Omental fat pad (tissue), 4 donors: ENCODE data around the gene PLCB1. TPM values are rescaled to one million over a fixed set of nuclear protein-coding genes. Genes with fewer than 3 reads are reported as not detected.

Source experiments
- ATAC-seq: fragments of 150-250 bp; one replicate; pipeline ENCODE4 v1.9.1; 2016; ENCODE audit warnings: mild to moderate bottlenecking, moderate library complexity; ENCODE audit not compliant: low FRiP score
- DNase-seq: peaks from one replicate; pipeline ENCODE4 v3.0.0-alpha.2; 2019; ENCODE audit warnings: low spot score
- total RNA-seq, 4 donors: library from RNA; depleted of rRNA; stranded (reverse); fragments of >200 nt; gene quantifications; one replicate each; pipeline ENCODE4 v1.1.0, GENCODE V29; 2016
- TF ChIP-seq, protein P1 (sequence below), 3 donors: fragments of 450-650 bp; IDR thresholded peaks; one replicate each; pipeline ENCODE4 v1.5.1; 2016 to 2017; ENCODE audit warnings: antibody characterized with exemption in 3 of 3, mild to moderate bottlenecking in 3 of 3, moderate library complexity in 2 of 3

Gene PLCB1
- total RNA-seq, 4 donors from 2014 or later: 22.4 to 60.5 (median 36.4) TPM

- ATAC-seq (no peak), DNase-seq (no peak)
- TF ChIP-seq, protein P1, sequence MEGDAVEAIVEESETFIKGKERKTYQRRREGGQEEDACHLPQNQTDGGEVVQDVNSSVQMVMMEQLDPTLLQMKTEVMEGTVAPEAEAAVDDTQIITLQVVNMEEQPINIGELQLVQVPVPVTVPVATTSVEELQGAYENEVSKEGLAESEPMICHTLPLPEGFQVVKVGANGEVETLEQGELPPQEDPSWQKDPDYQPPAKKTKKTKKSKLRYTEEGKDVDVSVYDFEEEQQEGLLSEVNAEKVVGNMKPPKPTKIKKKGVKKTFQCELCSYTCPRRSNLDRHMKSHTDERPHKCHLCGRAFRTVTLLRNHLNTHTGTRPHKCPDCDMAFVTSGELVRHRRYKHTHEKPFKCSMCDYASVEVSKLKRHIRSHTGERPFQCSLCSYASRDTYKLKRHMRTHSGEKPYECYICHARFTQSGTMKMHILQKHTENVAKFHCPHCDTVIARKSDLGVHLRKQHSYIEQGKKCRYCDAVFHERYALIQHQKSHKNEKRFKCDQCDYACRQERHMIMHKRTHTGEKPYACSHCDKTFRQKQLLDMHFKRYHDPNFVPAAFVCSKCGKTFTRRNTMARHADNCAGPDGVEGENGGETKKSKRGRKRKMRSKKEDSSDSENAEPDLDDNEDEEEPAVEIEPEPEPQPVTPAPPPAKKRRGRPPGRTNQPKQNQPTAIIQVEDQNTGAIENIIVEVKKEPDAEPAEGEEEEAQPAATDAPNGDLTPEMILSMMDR (IDR thresholded peaks at IDR 0.05): no peak
These were observed 169.6 kb downstream of the PLCB1 start for GRCh38 chr20:8301655-8302054.

GRCh38 chr20:8303651-8304050 lies 171.6 kb downstream of the PLCB1 start:
- ATAC-seq (no peak), DNase-seq (no peak)
- TF ChIP-seq, protein P1 (IDR thresholded peaks at IDR 0.05): no peak

DNA sequence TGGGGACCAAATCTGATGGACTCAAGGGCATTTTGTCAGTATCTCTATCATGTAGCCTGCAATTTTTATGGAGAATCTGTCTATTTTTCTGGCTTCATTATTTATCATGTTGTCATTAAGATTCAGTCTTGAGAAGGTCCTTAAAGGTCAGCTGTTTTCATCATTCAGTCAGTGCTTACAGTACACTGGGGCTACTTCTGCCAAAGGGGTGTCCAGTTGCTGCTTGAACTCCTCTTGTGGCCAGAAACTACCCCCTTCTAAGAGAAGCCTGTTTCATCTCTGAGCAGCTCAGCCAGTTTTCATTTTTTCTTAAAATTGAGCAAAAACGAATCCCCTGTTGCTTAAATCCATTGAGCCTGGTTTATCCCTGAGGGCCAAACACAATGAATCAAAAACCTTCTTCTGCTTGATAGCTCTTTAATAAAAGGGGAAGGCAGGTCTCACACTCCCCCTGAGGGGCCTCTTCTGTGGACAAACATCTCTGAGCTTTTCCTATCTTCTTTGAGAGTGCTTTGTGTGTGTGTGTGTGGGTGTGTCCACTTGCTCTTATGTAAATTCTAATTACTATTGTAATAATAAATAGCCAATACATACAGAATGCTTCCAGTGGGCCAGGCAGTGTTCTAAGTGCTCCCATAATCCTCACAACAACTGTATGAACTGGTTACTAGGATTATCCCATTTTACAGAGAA lies 172.2 kb downstream of the PLCB1 start:
- DNase-seq (no peak), ATAC-seq (no peak)
- TF ChIP-seq, protein P1 (IDR thresholded peaks at IDR 0.05): no peak

DNA sequence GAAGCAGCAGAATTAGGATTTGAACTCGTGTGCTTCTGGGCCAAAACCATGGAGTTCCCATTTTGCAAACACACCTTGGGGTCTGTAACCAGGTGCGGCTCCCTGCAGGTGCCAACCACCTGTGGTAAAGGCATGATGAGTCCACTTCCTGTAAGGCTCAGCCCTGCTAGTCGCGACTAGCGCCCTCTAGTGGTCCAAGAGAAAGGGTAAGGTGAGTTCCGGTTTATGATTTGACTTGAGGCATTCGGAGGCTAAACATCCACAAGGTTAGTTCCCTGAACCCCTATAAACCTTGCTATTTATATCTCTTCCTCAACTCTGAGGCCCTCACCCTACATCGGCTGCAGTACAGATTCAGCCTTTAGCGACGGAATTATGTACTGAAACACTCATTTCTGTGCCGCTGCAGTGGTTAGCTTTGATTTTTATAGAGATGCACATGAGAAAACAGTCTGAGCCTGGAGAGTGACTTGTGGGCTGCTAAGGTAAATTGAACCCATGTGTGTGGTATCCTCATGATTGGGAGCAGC lies 173.4 kb downstream of the PLCB1 start:
- ATAC-seq (no peak), DNase-seq (peak; percentile 29)
- TF ChIP-seq, protein P1 (IDR thresholded peaks at IDR 0.05): no peak

DNA sequence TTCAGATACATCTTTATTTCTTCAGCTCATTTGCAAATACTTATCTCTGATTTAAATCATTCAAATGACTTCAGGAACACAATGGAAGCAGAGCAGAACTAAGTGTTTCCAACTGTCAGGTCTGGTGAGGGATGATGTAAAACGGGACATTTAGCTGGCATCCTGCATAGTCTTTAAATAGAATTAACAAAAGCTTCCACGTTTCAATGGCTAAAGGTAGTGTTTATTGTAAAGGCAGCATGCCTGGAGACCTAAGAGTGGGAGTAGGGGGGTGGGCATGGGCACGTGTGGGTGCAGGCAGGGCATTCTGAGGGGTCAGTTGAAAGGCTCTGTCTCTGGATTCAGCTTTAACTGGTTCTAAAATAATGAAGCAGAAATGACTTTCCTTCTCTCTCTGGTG lies 174.9 kb downstream of the PLCB1 start:
- TF ChIP-seq, protein P1 (IDR thresholded peaks at IDR 0.05): no peak
- DNase-seq: no peak
- ATAC-seq: no peak

- DNase-seq: no peak
- TF ChIP-seq, protein P1 (IDR thresholded peaks at IDR 0.05): no peak
- ATAC-seq: peak; percentile 54
These were observed 177.6 kb downstream of the PLCB1 start for GRCh38 chr20:8309634-8310033.

GRCh38 chr20:8310618-8311017 lies 178.6 kb downstream of the PLCB1 start:
- TF ChIP-seq, protein P1 (IDR thresholded peaks at IDR 0.05): no peak
- no peak for ATAC-seq
- no peak for DNase-seq
